HG03060 (cell line): ENCODE data around the gene LRRC72.
"Not testable (repeated sequence)": the region's sequence is repeated elsewhere in the genome, so short reads cannot be mapped to it uniquely, and the experiment has no call there.

Experiments
- ATAC-seq: cut with Tn5 transposase; IDR thresholded peaks from one replicate; pipeline ENCODE4 v1.9.1; 2021; ENCODE audit warnings: low read depth, moderate number of reproducible peaks; ENCODE audit not compliant: unreplicated experiment

LRRC72 gene

DNA sequence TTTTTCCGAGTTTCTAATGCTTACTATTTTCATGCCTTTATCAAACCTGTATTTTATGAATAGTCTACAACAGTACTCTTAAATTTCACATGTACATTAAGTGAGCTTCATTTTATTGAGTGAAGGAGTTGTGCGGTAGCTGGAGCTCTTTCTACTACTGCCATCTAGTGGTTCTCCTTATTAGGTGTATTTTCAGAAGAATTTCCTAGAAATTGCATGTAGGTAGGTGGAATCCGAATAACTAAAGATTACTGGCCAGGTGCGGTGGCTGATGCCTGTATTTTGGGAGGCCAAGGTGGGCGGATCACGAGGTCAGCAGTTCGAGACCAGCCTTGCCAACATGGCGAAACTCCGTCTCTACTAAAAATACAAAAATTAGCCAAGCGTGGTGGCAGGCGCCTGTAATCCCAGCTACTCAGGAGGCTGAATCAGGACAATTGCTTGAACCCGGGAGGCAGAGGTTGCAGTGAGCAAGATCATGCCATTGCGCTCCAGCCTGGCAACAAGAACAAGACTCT is 38.3 kb downstream of the LRRC72 start:
- ATAC-seq = peak; percentile 48

DNA sequence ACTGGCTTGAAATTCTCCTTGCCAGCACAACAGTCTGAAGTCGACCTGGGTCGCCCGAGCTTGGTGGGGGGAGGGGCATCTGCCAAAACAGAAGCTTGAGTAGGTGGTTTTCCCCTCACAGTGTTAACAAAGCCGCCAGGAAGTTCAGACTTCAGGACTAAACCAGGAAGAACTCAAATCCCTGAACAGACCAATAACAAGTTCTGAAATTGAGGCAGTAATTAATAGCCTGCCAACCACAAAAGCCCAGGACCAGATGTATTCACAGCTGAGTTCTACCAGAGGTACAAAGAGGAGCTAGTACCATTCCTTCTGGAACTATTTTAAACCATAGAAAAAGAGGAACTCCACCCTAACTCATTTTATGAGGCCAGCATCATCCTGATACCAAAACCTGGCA is 45.3 kb downstream of the LRRC72 start:
- no peak for ATAC-seq

DNA sequence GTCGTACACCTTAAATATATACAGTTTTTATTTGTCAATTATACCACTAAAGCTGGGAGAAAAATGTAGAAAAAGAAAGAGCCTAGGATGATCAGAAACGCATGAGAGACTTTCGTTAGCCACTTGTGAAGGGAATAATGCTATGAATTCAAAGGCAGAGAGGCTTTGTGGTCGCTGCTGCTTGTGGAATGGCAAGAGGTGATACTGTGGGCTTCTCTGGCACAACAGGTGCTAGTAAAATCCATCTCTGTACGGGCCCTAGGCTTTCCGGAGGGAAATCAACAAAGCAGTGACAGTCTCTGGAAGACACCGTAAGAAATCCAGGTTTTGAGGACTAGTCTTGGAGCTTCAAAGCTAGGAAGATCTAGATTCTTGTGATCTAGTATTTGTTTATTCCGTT is 52.6 kb downstream of the LRRC72 start:
- no peak for ATAC-seq

DNA sequence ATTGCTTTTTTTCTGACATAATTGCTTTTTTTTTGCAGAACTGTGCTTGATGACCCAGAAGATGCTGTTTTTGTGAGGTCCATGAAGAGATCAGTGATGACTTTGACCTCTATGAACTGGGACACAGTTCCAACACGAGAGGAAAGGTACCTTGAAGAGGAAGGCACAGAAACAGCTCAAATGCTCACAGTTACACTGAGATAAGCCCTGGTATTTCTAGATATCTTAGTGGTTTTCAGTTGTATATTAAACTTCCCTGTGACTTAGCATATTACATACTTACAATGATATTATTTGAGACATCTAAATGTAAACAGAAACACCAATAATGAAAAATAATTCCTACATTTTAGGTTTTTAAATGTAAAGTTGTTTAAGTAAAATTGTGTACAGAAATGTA is 54.7 kb downstream of the LRRC72 start:
- ATAC-seq = no peak

DNA sequence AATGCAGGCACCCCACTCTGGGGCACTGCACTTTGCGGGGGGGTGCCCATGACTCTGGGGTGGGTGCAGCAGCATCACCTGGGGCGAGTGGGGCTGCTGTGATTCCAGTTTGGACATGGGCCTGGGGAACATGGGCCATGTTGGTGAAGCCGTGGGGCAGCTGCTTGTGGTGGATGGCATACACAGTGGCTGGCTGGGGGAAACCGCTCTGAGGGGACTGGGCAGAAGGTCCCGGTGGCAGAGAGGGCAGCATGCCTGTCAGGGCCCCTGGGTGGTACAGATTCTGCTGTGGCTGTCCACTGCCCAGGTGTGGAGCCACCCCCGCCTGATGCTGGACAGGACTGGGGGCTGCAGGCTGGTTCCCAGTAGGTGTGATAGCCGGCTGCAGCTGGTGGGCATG is 57.2 kb downstream of the LRRC72 start:
- ATAC-seq = no peak

DNA sequence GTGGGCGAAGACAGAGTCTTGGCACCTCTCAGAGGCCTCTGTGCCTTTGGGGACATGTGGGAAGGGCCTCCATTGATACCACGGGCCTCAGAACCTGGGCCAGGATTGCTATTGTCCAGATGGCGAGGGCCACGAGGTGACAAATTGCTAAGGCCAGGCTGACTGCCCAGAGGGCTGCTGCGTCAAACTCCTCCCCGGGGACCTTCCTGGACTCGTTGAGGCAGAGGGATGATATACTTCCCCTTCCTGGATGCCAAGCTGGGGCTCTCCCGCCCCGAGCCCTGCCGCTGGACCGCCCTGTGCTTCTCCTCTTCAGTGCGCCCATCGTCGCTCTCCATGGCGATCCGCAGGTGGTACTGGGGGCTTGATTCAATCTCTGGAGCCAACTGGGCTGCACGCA is 58.9 kb downstream of the LRRC72 start:
- ATAC-seq = no peak

DNA sequence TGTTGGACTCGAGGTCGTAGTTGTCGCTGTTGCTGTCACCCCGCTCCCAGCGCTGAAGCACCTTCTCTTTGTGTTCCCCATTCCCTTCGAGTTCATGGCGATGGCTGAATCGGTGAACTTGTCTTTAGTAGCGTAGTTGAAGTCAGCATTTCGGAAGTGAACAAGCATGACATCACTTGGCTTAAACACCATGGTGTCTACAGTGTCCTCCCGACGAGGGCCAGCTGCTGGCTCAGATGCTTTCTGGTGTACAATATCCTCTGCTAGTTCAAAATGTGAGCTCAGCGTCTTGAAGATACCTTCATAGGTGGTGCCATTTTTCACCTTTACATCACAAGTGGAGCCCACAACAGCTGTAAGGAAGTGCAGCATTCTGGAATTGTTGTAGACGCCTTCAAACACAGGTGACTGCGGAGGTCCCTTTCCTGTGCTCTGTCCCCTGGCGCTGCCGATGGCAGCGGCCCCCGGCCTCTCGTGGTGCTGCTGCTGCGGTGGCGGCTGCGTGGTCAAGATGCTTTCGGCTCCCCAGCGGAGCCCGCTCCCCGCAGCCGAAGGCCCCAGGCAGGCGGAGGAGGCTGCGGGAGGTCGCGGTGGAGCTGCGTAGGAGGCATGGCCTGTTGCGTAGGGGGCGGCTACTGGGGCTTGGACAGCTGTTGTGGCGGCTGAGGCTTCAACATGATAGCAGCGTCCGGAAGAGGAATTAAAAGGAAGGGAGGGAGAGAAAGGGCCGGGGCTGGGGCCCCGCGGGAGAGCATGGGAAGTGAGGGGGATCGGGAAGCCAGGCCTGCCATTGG is 59.7 kb downstream of the LRRC72 start:
- ATAC-seq = no peak

DNA sequence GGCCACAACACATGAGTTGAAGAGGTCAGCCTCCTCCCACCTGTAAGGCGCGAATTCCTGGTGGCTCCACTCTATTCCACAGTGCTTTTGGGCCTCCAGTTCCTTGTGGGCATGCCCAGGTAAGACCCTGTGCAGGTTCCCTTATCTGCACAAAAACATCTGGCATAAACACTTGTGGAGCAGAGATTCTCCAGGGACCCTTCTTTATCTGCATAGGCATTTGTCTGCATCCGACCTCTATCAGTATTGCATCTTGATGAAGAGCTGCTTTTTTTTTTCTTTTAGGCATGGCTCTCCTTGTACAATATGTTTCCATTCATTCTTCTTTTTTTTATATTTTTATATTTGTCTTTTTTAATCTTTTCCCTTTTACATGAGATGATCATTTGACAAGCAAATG is 60.5 kb downstream of the LRRC72 start:
- no peak for ATAC-seq

DNA sequence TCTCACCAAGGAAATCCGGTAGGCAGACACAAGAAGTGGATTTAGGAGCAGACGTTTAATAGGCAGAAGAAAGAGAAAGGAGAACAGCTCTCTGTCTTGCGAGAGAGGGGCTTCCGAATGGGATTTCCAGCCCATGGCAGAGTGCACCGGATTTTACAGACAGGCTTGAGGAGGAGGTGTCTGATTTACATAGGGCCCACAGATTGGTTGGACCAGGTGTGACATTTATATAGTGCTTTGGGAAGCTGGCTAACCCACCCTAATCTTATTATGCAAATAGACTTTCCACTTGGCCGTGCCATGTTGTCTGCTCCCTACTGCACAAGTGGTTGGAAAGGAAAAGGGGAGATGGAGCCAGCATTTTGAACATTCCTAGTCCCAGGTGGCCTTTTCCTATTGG is 61.2 kb downstream of the LRRC72 start:
- ATAC-seq = no peak

DNA sequence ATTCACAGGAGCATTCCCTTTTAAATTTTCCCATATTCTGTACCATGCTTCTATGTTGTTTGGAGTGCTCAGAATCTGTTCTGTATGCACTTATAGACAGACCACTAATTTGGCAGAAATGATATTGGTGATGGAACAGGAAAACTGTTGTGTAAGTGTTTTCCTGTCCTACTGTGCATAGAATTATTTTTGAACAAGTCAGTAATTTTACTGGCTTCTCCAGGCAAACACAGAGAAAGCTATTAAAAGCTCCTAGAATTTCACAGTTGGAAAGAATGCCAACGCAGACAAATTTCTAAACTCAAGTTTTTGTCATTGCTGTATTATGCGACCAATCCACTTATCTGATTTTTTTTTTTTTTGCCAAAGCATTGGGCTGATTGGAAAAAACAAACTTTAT is 63.3 kb downstream of the LRRC72 start:
- no peak for ATAC-seq

DNA sequence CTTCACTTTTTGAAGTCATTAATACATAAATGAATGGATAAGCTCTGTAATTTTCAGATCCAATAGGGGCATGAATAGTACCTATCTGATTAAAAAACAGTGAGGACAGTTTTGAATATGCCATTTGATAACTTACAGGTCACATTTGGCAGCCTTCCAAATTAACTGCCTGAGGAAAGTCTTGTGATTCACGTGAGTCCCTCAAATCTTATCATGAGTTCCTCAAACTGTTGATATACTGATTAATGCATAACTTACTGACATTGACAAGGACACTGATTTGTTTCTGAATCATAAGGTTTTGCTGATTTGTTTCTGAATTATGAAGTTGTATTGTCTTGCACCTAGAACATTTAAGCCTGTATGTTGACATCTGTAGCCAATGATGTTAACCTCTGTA is 63.8 kb downstream of the LRRC72 start:
- ATAC-seq = no peak

DNA sequence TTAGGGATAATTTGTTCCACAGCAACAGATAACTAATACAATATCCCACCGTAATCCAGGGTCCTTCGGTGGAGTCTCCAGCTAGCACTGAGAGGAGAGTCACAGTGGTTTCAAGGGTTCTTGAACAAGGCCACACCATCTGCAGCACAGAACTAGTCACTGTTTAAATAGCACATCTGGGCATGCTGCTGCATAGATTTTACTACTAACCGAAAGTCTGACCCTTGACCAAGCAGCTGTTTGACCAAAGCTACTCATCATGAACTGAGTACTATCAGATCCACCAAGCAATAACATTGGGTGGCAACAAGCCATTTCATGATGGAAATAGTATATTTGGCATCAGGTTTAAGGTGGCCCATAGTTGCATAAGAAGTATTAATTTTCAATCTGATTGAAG is 65.8 kb downstream of the LRRC72 start:
- ATAC-seq = no peak

DNA sequence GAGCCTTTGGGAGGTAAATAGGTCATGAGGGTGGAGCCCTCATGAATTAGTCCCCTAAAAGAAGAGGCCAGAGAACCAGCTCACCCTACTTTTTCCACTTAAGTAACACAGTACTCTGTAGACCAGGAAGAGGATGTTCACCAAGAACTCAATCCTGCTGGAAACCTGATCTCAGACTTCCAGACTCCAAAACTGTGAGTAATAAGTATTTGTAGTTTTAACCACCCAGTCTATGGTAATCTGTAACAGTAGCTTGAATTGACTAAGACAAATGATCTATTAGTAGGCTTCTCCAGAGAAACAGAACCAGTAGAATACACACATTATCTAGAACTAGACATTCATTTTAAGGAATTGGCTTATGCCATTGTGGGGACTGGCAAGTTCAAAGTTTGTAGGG is 67.4 kb downstream of the LRRC72 start:
- no peak for ATAC-seq

DNA sequence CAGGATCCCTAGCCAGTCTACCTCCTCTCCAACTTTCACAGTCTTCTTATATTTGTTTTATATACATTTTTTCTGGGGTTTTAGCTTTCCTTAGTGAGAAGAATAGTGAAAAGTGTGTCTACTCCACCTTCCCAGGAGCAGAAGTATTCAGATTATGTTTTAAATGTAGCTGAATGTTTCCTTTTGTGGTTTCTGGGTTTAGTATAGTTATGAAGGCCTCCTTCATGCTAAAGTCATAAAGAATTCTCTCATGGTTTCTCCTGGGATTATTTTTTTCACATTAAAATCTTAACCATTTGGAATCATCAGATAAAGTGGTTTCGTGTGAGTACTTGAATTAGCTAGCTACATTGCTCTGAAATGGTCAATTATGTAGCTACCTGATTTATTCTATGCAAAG is 68.1 kb downstream of the LRRC72 start:
- ATAC-seq = no peak

DNA sequence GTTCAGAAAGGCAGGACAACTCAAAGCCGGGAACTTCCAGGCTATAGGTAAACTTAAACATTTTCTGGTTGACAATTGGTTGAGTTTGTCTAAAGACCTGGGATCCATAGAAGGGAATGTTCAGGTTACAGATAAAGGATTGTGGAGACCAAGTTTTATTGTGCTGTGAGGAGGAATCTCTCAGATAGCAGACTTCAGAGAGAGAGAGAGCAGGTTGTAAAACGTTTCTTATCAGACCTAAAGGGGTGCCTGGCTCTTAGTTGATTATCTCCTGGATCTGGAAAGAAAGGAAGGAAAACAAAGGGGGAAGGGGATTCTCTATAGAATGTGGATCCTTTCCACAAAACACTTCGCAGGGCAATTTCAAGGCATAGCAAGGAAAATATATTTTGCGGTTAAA is 69.0 kb downstream of the LRRC72 start:
- not testable (repeated sequence) for ATAC-seq

DNA sequence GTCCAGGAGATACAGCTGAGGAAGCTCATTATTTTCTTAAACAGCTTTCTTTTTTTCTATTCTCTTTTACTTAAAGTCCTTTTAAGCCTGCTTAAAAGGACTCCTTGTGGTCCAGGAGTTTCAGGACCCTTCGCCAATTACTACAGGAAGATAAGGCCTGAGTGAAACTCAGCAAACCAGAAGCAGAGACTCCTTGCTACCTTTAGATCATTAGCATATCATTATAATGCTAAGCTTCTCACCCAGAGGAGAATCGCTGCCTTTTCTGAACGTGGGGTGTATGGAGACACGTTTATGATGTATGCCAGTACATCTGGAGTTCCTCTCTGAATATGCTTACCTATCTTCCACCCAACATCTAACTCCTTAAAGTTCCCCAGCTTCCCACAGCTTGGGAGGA is 71.4 kb downstream of the LRRC72 start:
- ATAC-seq = no peak

DNA sequence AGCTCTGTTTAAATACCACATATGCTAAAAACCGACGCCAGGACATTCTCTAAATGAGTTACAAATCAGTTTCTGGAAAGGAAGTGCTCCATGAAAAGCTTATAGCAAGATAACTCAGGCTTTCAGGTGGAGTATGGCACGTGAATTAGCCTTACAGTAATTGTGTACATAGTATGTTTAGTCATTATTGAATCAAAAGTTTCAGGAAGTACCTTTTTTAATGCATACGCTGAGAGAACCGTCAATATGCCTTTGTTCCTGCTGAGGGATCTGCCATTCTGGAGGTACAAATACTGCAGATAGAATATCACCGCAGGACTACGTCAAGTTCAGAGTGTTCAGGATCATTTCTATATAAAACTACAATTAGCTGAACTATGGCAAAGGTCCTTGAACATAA is 73.2 kb downstream of the LRRC72 start:
- no peak for ATAC-seq

DNA sequence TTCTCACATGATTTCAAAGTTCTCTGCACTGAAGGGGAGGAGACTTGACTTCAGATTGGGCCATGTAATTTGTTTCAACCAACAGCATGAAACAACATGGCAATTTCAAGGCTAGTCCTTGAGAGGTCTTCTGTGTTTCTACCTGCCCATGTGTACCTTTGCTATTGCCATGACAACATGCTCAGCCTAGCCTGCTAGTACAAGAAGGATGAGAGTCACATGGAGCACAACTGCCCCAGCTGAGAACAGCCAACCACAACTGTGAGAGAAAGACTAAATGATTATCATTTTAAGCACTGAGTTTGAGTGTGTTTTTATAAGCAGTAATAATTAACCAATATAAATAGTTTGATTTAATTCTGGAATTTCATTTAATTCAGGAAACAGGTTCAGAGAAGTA is 77.0 kb downstream of the LRRC72 start:
- ATAC-seq = no peak

DNA sequence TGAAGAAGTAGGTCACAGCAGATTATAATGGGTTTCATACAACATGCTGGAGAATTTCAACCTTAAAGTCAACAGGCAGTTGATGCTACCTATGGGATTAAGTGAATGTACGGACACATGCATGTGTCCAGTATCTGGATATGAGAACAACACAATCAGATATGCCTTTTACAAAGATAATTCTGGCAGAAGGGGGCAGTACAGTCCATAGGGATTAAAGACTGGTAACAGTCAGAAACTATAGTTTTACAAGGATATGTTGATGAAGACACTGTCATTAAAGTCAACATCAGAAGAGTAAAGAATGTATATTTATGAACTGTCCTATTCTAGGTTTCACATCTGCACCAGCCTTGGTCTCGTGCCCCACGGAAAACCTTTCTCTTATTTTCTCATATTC is 77.4 kb downstream of the LRRC72 start:
- ATAC-seq = no peak

DNA sequence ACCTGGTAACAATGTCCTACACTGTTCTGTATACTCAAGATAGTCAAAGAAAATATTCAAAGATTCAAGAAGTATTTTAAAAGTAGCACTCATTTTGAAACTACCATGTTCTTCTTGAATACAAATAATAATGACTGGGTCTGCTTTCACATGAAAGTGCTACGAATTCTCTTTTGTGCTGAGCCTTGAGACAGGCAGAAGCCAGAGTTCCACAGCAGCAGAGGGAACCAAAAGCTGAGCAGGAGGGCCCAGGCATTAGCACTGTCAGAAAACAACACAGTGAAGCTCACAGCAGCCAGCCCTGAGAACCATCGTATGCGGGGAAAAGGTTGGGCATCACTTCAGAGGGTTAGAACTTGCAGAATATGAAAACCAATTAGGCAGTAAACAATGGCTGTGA is 80.1 kb downstream of the LRRC72 start:
- ATAC-seq = no peak

DNA sequence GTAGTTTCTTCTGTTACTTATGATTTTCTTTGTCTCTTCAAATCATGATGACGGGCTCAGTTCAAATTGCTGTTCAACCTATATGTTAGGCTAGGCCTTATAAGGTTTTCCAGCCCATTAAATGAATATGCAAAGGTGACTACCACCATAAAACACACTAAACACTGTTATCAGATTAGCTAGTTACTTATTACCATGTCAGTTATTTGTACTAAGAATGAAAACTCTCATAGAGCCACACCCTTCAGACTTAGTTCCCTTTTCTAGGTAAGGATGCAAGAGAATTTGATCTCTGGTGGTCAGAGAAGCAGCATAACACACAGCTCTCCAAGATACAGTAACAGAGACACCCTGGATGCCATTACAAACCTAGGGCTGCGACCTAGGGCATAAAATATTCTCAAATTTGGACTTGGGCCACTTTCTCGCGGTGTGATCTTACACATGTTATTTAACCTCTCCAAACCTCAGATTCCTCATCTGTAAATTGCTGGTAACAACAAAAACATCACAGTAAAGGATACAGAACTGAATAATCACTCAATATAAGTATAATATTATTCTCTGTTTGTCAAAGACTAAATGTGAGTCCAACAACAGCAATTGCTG is 83.3 kb downstream of the LRRC72 start:
- peak; percentile 86 for ATAC-seq

DNA sequence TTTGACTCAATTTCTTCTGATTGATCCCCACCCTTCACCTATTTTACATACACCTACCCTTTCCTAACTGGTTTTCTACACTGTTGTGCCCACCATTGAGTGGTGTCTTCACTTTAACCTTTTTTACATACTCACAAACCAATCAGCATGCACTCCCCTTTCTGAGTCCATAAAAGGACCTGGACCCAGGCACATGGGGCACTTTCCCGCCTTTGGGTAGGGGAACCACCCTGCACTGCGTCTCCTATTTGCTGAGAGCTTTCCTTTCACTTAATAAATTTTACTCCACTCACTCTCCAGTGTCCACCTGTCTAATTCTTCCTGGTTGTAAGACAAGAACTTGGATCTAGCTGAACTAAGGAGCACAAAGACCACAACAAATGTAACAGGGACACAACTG is 85.1 kb downstream of the LRRC72 start:
- ATAC-seq = no peak
